Measurements from ENCODE around the gene NPPC. TPM values are rescaled to one million over a fixed set of nuclear protein-coding genes. Genes with fewer than 3 reads are reported as not detected.
A peak's percentile ranks its signal among the peaks of the same experiment; 100 is the strongest.

NPPC gene
- total and polyA plus RNA-seq, 2 of the 8 experiments (the other 6 are each of a cell fraction or from before 2014, with no cell fraction given), result 1.3 to 4.7 TPM

- DNase-seq (ENCODE audit: low read depth in 1 of 2, low spot score in 2 of 2) (peak in 1 of 2 experiments; percentile 92), FAIRE-seq (no peak)
- Histone ChIP-seq H3K4me3 (ENCODE audit: extremely low read depth in 1 of 4, insufficient read depth in 2 of 4, low read depth in 3 of 4, low read length in 4 of 4) (no peak overlapping the region), H3K4me1 (replicated peaks in 1 of 4; ENCODE audit: control insufficient read depth in 3 of 4, insufficient read depth in 4 of 4, low read length in 3 of 4) (peaks cover 0 to 17% (median 9%) of the 10 kb centered on the region in 4 experiments; a peak in 5 of 7 replicates), H2BK120ac (replicated peaks; ENCODE audit: low read depth, low read length) (no peak overlapping the region), H2BK5ac (ENCODE audit: low read depth, low read length) (no peak overlapping the region), H4K91ac (replicated peaks; ENCODE audit: insufficient read length, low read length) (no peak overlapping the region), H3K14ac (ENCODE audit: insufficient read length) (no peak overlapping the region), H2AFZ (ENCODE audit: low read length) (no peak overlapping the region), H3K4ac (replicated peaks; ENCODE audit: insufficient read length, low read depth, low read length) (no peak overlapping the region), H3K56ac (replicated peaks; ENCODE audit: insufficient read length, low read depth, low read length) (no peak overlapping the region), H3K23ac (ENCODE audit: insufficient read length) (no peak overlapping the region), H3K79me2 (ENCODE audit: control insufficient read depth in 1 of 2, insufficient read depth in 2 of 2, low read length in 2 of 2) (no peaks in the 10 kb centered on the region), H3K9me3 (ENCODE audit: insufficient read depth in 2 of 2, low read depth in 1 of 2, low read length in 1 of 2) (no peaks in the 10 kb centered on the region), H4K5ac (ENCODE audit: insufficient read length, low read depth, low read length) (no peak overlapping the region), H3K27ac (ENCODE audit: low read depth, low read length) (no peak overlapping the region), H4K20me1 (replicated peaks in 1 of 2; ENCODE audit: control insufficient read depth in 1 of 2, insufficient read depth in 2 of 2, low read length in 2 of 2) (no peaks in the 10 kb centered on the region), H3K79me1 (ENCODE audit: low read depth, low read length) (no peaks in the 10 kb centered on the region), H2BK15ac (ENCODE audit: low read length) (no peak overlapping the region), H3K9ac (replicated peaks in 1 of 4; ENCODE audit: extremely low read depth in 1 of 4, low read depth in 3 of 4, low read length in 3 of 4) (no peak overlapping the region), H3K18ac (ENCODE audit: extremely low read depth, low read length) (no peak overlapping the region), H3K4me2 (ENCODE audit: insufficient read depth in 1 of 2, low read depth in 2 of 2, low read length in 2 of 2) (no peak overlapping the region), H3K27me3 (replicated peaks in 1 of 4; ENCODE audit: control insufficient read depth in 3 of 4, extremely low read depth in 1 of 4, insufficient read depth in 3 of 4, low read length in 3 of 4) (peaks cover 23 to 42% (median 33%) of the 10 kb centered on the region in 4 experiments), H3K23me2 (ENCODE audit: low read depth, low read length) (peaks cover 19% of the 10 kb centered on the region), H2AK5ac (ENCODE audit: low read depth, low read length) (no peak overlapping the region), H2BK20ac (ENCODE audit: low read length) (no peak overlapping the region), H4K8ac (ENCODE audit: extremely low read depth, insufficient read depth, low read length) (no peak overlapping the region), H2BK12ac (ENCODE audit: low read depth, low read length) (no peak overlapping the region), H3K36me3 (ENCODE audit: control insufficient read depth in 2 of 4, insufficient read depth in 4 of 4, low read length in 3 of 4) (no peaks in the 10 kb centered on the region)
- POLR2A ChIA-PET (ENCODE audit: partially characterized antibody), result no interaction called here
- CTCF ChIA-PET (ENCODE audit: partially characterized antibody), result interaction anchor here (0.5 to 17.2 kb wide), 46 partner anchors 8 to 510 kb away, joined by 3 to 220 read pairs (median 5); no protein-coding TSS in a partner anchor
- TF ChIP-seq JUND (IDR thresholded peaks at IDR 0.05; ENCODE audit: low read length), result no peak
- peak; percentile 46 to 61 for TF ChIP-seq RAD21 (IDR thresholded peaks at IDR 0.05 in 1 of 2, conservative IDR thresholded peaks at IDR 0.05 in 1 of 2; ENCODE audit: low read depth in 2 of 2, low read length in 2 of 2)
- peak; percentile 83 for TF ChIP-seq SRF (IDR thresholded peaks at IDR 0.05; ENCODE audit: low read depth, low read length)
- TF ChIP-seq SUZ12 (IDR thresholded peaks at IDR 0.05; ENCODE audit: low read length), result no peak
- TF ChIP-seq CTCF (IDR thresholded peaks at IDR 0.05; ENCODE audit: control extremely low read depth in 1 of 3, insufficient read depth in 1 of 3, low read depth in 1 of 3, low read length in 3 of 3), result peak in 2 of 3 experiments; percentile 75 to 91; a peak in 3 of 4 replicates
- 59% methylated on average over 11 of the region's 11 CpGs; no CpG with 5 or more reads in 1 of the 2 experiments for WGBS, 2 experiments (ENCODE audit: extremely low coverage in 1 of 2, insufficient coverage in 1 of 2, insufficient read length in 1 of 2, insufficient replicate concordance in 2 of 2, low coverage in 1 of 2, low lambda C conversion rate in 2 of 2, missing lambda C conversion rate in 1 of 2)
Observed at GRCh38 chr2:231929961-231930592, 3.9 kb upstream of the NPPC start.

All from H1 (cell line).